Liver (tissue), 9 donors: ENCODE results near the gene CLDN17. TPM values are rescaled to one million over a fixed set of nuclear protein-coding genes. Genes with fewer than 3 reads are reported as not detected.

Experiments used
- DNase-seq: peaks from one replicate; pipeline ENCODE4 v3.0.0-alpha.2; 2017; ENCODE audit warnings: low spot score
- H3K27ac ChIP-seq, 2 donors: one replicate each; pipeline ENCODE4 v1.7.0; 2013; ENCODE audit warnings: inconsistent platforms in 2 of 2, low read length in 2 of 2, control low read depth in 1 of 2, low read depth in 1 of 2, mild to moderate bottlenecking in 1 of 2
- H3K27me3 ChIP-seq, 4 donors: one replicate each; pipeline versions ENCODE4 v1.6.1 to v1.7.0; 2013; ENCODE audit warnings: low read length in 3 of 4, inconsistent platforms in 1 of 4, mild to moderate bottlenecking in 1 of 4, moderate library complexity in 1 of 4; ENCODE audit not compliant: control insufficient read depth in 4 of 4, insufficient read depth in 4 of 4
- H3K36me3 ChIP-seq, 4 donors: one replicate each; pipeline versions ENCODE4 v1.6.1 to v1.7.0; 2013; ENCODE audit warnings: low read length in 3 of 4, mild to moderate bottlenecking in 3 of 4, low read depth in 1 of 4, moderate library complexity in 1 of 4; ENCODE audit not compliant: control insufficient read depth in 4 of 4, insufficient read depth in 3 of 4
- H3K4me1 ChIP-seq, 4 donors: one replicate each; pipeline versions ENCODE4 v1.6.1 to v1.7.0; 2013; ENCODE audit warnings: low read length in 3 of 4, mild to moderate bottlenecking in 3 of 4, moderate library complexity in 1 of 4; ENCODE audit not compliant: control insufficient read depth in 4 of 4, insufficient read depth in 4 of 4
- H3K4me3 ChIP-seq, 3 donors: one replicate each; pipeline versions ENCODE4 v1.6.1 to v1.7.0; 2013; ENCODE audit warnings: low read length in 3 of 3, control low read depth in 1 of 3, low read depth in 1 of 3, mild to moderate bottlenecking in 1 of 3
- H3K9ac ChIP-seq, 2 donors: one replicate each; pipeline ENCODE4 v1.7.0; 2013; ENCODE audit warnings: low read length in 2 of 2, mild to moderate bottlenecking in 2 of 2, moderate library complexity in 2 of 2, control low read depth in 1 of 2, low read depth in 1 of 2
- H3K9me3 ChIP-seq, 4 donors: one replicate each; pipeline versions ENCODE4 v1.6.1 to v1.7.0; 2013; ENCODE audit warnings: low read length in 3 of 4; ENCODE audit not compliant: control insufficient read depth in 4 of 4
- FOXA1 ChIP-seq: IDR thresholded peaks from 2 replicates; pipeline ENCODE4 v1.6.1; 2016; ENCODE audit warnings: antibody characterized with exemption
- FOXA2 ChIP-seq: IDR thresholded peaks from 2 replicates; pipeline ENCODE4 v1.6.1; 2016; ENCODE audit warnings: antibody characterized with exemption
- GABPA ChIP-seq, 2 donors: IDR thresholded peaks in 1 of 2; conservative IDR thresholded peaks in 1 of 2; 2 replicates each; pipeline ENCODE4 v1.6.1; 2016; ENCODE audit warnings: antibody characterized with exemption in 2 of 2, mild to moderate bottlenecking in 1 of 2, moderate library complexity in 1 of 2
- HNF4G ChIP-seq: IDR thresholded peaks from 2 replicates; pipeline ENCODE4 v1.6.1; 2016; ENCODE audit warnings: antibody characterized with exemption
- JUND ChIP-seq, 2 donors: IDR thresholded peaks; 2 replicates each; pipeline ENCODE4 v1.6.1; 2016; ENCODE audit warnings: antibody characterized with exemption in 2 of 2
- NR2F2 ChIP-seq: IDR thresholded peaks from 2 replicates; pipeline ENCODE4 v1.6.1; 2016; ENCODE audit warnings: antibody characterized with exemption
- RAD21 ChIP-seq, 2 donors: IDR thresholded peaks; 2 replicates each; pipeline ENCODE4 v1.6.1; 2016; ENCODE audit warnings: antibody characterized with exemption in 2 of 2, mild to moderate bottlenecking in 2 of 2
- RXRA ChIP-seq, 2 donors: IDR thresholded peaks; 2 replicates each; pipeline ENCODE4 v1.6.1; 2017 to 2018; ENCODE audit warnings: antibody characterized with exemption in 2 of 2, mild to moderate bottlenecking in 1 of 2
- SP1 ChIP-seq: IDR thresholded peaks from 2 replicates; pipeline ENCODE4 v1.6.1; 2018; ENCODE audit warnings: antibody characterized with exemption, mild to moderate bottlenecking
- TAF1 ChIP-seq: conservative IDR thresholded peaks from 2 replicates; pipeline ENCODE4 v1.6.1; 2016; ENCODE audit warnings: antibody characterized with exemption, mild to moderate bottlenecking
- YY1 ChIP-seq: IDR thresholded peaks from 2 replicates; pipeline ENCODE4 v1.6.1; 2016; ENCODE audit warnings: antibody characterized with exemption, mild to moderate bottlenecking
- WGBS: extraction: QIAGEN DNeasy Blood & Tissue Kit; methylation state at CpG from one replicate; pipeline ENCODE4 v1.1.7; 2013; 5-methylcytosine and 5-hydroxymethylcytosine counted together
- polyA plus RNA-seq, 2 donors: library from polyadenylated mRNA; stranded (reverse) in 1 of 2; unstranded in 1 of 2; fragments of 200-250 nt in 1 of 2; fragments of >200 nt in 1 of 2; fragmentation: Nextera tagmentation in 1 of 2; extraction: Ambion mirVana in 1 of 2; gene quantifications; one replicate each; pipeline versions ENCODE4 v1.2.1 to v1.2.3, GENCODE V29; 2013 to 2015
- total RNA-seq, 2 donors: library from RNA; depleted of rRNA; stranded (reverse); fragments of >200 nt; gene quantifications; one replicate each; pipeline ENCODE4 v1.2.3, GENCODE V29; 2014
- TF ChIP-seq, protein P1 (sequence below): IDR thresholded peaks from 2 replicates; pipeline ENCODE4 v1.6.1; 2016; ENCODE audit warnings: antibody characterized with exemption, mild to moderate bottlenecking
- TF ChIP-seq, protein P2 (sequence below): IDR thresholded peaks from 2 replicates; pipeline ENCODE4 v1.6.1; 2016; ENCODE audit warnings: antibody characterized with exemption
- TF ChIP-seq, protein P3 (sequence below): IDR thresholded peaks from 2 replicates; pipeline ENCODE4 v1.6.1; 2016; ENCODE audit warnings: antibody characterized with exemption
- TF ChIP-seq, protein P4 (sequence below): IDR thresholded peaks from 2 replicates; pipeline ENCODE4 v1.6.1; 2016; ENCODE audit warnings: antibody characterized with exemption
- donor health status: healthy.
- donor health status: healthy.
- donor health status: healthy.
- donor health status: healthy.
- donor health status: healthy.

The CLDN17 gene
- total and polyA plus RNA-seq, 4 donors, result not detected

DNA sequence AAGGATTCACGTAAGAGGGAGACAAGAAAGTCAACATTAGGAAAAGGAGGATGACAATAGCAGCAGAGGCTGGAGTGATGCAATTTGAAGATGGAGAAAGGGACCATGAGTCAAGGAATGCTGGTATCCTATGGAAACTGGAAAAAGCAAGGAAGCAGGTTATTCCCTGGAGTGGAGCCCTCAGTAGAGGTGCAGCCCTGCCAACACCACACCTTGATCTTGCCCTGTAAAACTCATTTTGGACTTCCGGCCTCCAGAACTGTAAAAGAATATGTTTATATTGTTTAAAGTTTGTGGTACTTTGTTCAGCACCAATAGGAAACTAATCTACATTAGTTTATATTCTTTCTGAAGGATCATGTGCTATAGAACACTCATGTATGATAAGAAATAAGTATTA lies 19.6 kb upstream of the CLDN17 start:
- Histone ChIP-seq H3K9ac (no peak overlapping the region), H3K9me3 (no peaks in the 10 kb centered on the region), H3K27ac (no peak overlapping the region), H3K27me3 (no peaks in the 10 kb centered on the region), H3K4me1 (no peaks in the 10 kb centered on the region), H3K36me3 (no peaks in the 10 kb centered on the region), H3K4me3 (no peak overlapping the region)
- TF ChIP-seq HNF4G (no peak), FOXA2 (no peak)
- TF ChIP-seq, protein P1, sequence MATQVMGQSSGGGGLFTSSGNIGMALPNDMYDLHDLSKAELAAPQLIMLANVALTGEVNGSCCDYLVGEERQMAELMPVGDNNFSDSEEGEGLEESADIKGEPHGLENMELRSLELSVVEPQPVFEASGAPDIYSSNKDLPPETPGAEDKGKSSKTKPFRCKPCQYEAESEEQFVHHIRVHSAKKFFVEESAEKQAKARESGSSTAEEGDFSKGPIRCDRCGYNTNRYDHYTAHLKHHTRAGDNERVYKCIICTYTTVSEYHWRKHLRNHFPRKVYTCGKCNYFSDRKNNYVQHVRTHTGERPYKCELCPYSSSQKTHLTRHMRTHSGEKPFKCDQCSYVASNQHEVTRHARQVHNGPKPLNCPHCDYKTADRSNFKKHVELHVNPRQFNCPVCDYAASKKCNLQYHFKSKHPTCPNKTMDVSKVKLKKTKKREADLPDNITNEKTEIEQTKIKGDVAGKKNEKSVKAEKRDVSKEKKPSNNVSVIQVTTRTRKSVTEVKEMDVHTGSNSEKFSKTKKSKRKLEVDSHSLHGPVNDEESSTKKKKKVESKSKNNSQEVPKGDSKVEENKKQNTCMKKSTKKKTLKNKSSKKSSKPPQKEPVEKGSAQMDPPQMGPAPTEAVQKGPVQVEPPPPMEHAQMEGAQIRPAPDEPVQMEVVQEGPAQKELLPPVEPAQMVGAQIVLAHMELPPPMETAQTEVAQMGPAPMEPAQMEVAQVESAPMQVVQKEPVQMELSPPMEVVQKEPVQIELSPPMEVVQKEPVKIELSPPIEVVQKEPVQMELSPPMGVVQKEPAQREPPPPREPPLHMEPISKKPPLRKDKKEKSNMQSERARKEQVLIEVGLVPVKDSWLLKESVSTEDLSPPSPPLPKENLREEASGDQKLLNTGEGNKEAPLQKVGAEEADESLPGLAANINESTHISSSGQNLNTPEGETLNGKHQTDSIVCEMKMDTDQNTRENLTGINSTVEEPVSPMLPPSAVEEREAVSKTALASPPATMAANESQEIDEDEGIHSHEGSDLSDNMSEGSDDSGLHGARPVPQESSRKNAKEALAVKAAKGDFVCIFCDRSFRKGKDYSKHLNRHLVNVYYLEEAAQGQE, result no peak
- 74% methylated on average over 2 of the region's 2 CpGs for WGBS
- no peak for DNase-seq

DNA sequence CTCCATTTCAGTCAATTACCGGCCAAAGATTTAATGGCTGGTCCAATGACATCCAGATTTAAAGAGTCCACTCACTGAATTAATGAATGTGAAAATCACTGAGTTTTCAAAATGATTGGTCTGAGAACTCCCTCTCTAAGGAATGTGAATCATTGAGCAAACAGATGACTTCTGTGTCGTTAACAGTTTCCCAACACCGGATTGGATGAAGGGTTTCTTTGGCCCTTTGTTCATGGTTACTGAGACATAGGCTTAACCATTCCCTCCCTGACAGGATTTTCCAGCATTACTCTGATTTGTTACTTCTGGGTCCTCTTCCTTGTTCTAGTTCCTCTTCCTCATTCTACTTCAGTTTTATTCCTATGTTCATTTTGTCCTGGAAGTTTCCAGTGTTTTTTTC lies 1.5 kb upstream of the CLDN17 start:
- TF ChIP-seq, protein P2, sequence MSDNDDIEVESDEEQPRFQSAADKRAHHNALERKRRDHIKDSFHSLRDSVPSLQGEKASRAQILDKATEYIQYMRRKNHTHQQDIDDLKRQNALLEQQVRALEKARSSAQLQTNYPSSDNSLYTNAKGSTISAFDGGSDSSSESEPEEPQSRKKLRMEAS, result no peak
- no peak for TF ChIP-seq JUND (IDR thresholded peaks at IDR 0.05)
- TF ChIP-seq RXRA (IDR thresholded peaks at IDR 0.05), result no peak
- TF ChIP-seq FOXA2, result no peak
- no peak for TF ChIP-seq TAF1
- TF ChIP-seq GABPA (IDR thresholded peaks at IDR 0.05 in 1 of 2, conservative IDR thresholded peaks at IDR 0.05 in 1 of 2), result no peak
- no peak for TF ChIP-seq SP1
- no peak for TF ChIP-seq HNF4G
- TF ChIP-seq, protein P3, sequence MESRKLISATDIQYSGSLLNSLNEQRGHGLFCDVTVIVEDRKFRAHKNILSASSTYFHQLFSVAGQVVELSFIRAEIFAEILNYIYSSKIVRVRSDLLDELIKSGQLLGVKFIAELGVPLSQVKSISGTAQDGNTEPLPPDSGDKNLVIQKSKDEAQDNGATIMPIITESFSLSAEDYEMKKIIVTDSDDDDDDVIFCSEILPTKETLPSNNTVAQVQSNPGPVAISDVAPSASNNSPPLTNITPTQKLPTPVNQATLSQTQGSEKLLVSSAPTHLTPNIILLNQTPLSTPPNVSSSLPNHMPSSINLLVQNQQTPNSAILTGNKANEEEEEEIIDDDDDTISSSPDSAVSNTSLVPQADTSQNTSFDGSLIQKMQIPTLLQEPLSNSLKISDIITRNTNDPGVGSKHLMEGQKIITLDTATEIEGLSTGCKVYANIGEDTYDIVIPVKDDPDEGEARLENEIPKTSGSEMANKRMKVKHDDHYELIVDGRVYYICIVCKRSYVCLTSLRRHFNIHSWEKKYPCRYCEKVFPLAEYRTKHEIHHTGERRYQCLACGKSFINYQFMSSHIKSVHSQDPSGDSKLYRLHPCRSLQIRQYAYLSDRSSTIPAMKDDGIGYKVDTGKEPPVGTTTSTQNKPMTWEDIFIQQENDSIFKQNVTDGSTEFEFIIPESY, result no peak
- no peak for TF ChIP-seq FOXA1
- TF ChIP-seq, protein P1, result no peak
- TF ChIP-seq, protein P4, sequence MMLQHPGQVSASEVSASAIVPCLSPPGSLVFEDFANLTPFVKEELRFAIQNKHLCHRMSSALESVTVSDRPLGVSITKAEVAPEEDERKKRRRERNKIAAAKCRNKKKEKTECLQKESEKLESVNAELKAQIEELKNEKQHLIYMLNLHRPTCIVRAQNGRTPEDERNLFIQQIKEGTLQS, result no peak
- TF ChIP-seq YY1, result no peak
- no peak for TF ChIP-seq RAD21 (IDR thresholded peaks at IDR 0.05)
- TF ChIP-seq NR2F2, result no peak

More for the DNA sequence above, 1.5 kb upstream of the CLDN17 start:
- no peak for DNase-seq
- Histone ChIP-seq H3K4me3 (no peak overlapping the region), H3K36me3 (no peaks in the 10 kb centered on the region), H3K4me1 (no peaks in the 10 kb centered on the region), H3K9ac (no peak overlapping the region), H3K9me3 (no peaks in the 10 kb centered on the region), H3K27me3 (peaks cover 0 to 4% (median 0%) of the 10 kb centered on the region in 4 donors), H3K27ac (no peak overlapping the region)
- 77% methylated on average over 3 of the region's 3 CpGs for WGBS
